GM19023 (cell line): ENCODE measurements around the gene KIF4B.
"Not testable (repeated sequence)": the region's sequence is repeated elsewhere in the genome, so short reads cannot be mapped to it uniquely, and the experiment has no call there.

Experiments
- ATAC-seq: cut with Tn5 transposase; IDR thresholded peaks from one replicate; pipeline ENCODE4 v1.9.1; 2021; ENCODE audit warnings: mild to moderate bottlenecking, moderate library complexity; ENCODE audit not compliant: unreplicated experiment

KIF4B gene

GRCh38 chr5:155006265-155006664 lies 7.3 kb upstream of the KIF4B start:
- not testable (repeated sequence) for ATAC-seq

- no peak for ATAC-seq
Observed at GRCh38 chr5:155008669-155009068, 4.9 kb upstream of the KIF4B start.

GRCh38 chr5:155010881-155011280 lies 2.7 kb upstream of the KIF4B start:
- ATAC-seq = no peak

GRCh38 chr5:155015239-155015638 lies 1.7 kb downstream of the KIF4B start:
- no peak for ATAC-seq

GRCh38 chr5:155017610-155018009 lies 4.1 kb downstream of the KIF4B start:
- peak; percentile 93 for ATAC-seq

- no peak for ATAC-seq
Observed at GRCh38 chr5:155019601-155020226, 6.2 kb downstream of the KIF4B start.

GRCh38 chr5:155021842-155022241 lies 8.3 kb downstream of the KIF4B start:
- ATAC-seq = no peak

- no peak for ATAC-seq
Observed at GRCh38 chr5:155023320-155023719, 9.8 kb downstream of the KIF4B start.

GRCh38 chr5:155024015-155024414 lies 10.5 kb downstream of the KIF4B start:
- no peak for ATAC-seq

- no peak for ATAC-seq
Observed at GRCh38 chr5:155025895-155026294, 12.3 kb downstream of the KIF4B start.

- ATAC-seq = no peak
Observed at GRCh38 chr5:155027993-155028629, 14.6 kb downstream of the KIF4B start.

GRCh38 chr5:155029240-155029639 lies 15.7 kb downstream of the KIF4B start:
- ATAC-seq = no peak

GRCh38 chr5:155034145-155034744 lies 20.7 kb downstream of the KIF4B start:
- not testable (repeated sequence) for ATAC-seq

GRCh38 chr5:155035087-155035486 lies 21.5 kb downstream of the KIF4B start:
- ATAC-seq = not testable (repeated sequence)

- ATAC-seq = no peak
Observed at GRCh38 chr5:155040984-155041653, 27.6 kb downstream of the KIF4B start.

- no peak for ATAC-seq
Observed at GRCh38 chr5:155044591-155044990, 31.0 kb downstream of the KIF4B start.

- ATAC-seq = no peak
Observed at GRCh38 chr5:155046591-155046990, 33.0 kb downstream of the KIF4B start.

- ATAC-seq = no peak
Observed at GRCh38 chr5:155047818-155048217, 34.3 kb downstream of the KIF4B start.

GRCh38 chr5:155049569-155050383 lies 36.2 kb downstream of the KIF4B start:
- ATAC-seq = no peak

- no peak for ATAC-seq
Observed at GRCh38 chr5:155050384-155051019, 36.9 kb downstream of the KIF4B start.
